Uterus (tissue), 2 donors: ENCODE measurements around the gene NLK.
"Not testable (repeated sequence)": the region's sequence is repeated elsewhere in the genome, so short reads cannot be mapped to it uniquely, and the experiment has no call there.

ENCODE experiments used
- CTCF ChIP-seq, 4 experiments: fragments of 200-600 bp in 2 of 4; fragments of 450-650 bp in 2 of 4; sonication (generic) in 2 of 4; IDR thresholded peaks; one replicate each; pipeline ENCODE4 v1.5.1; 2016 to 2019; ENCODE audit warnings: antibody characterized with exemption in 4 of 4, mild to moderate bottlenecking in 2 of 4, moderate library complexity in 1 of 4
- POLR2A ChIP-seq, 2 donors: fragments of 450-650 bp; IDR thresholded peaks; one replicate each; pipeline ENCODE4 v1.6.1; 2016; ENCODE audit warnings: antibody characterized with exemption in 2 of 2, mild to moderate bottlenecking in 1 of 2, moderate library complexity in 1 of 2

- TF ChIP-seq CTCF, POLR2A (IDR thresholded peaks at IDR 0.05): not testable (repeated sequence)
These were observed 34.7 kb downstream of the NLK start for GRCh38 chr17:28077140-28077539.
